ENCODE results near the gene ZNF474. TPM values are rescaled to one million over a fixed set of nuclear protein-coding genes. Genes with fewer than 3 reads are reported as not detected.

ZNF474 gene
- total and polyA plus RNA-seq, 2 of the 8 experiments (the other 6 are each of a cell fraction or from before 2014, with no cell fraction given), result not detected

- DNase-seq (ENCODE audit: low read depth in 1 of 2, low spot score in 2 of 2) (no peak), FAIRE-seq (no peak)
- Histone ChIP-seq H3K18ac (ENCODE audit: extremely low read depth, low read length) (no peak overlapping the region), H2BK5ac (ENCODE audit: low read depth, low read length) (no peak overlapping the region), H3K4me2 (ENCODE audit: insufficient read depth in 1 of 2, low read depth in 2 of 2, low read length in 2 of 2) (no peak overlapping the region), H2BK15ac (ENCODE audit: low read length) (no peak overlapping the region), H2BK20ac (ENCODE audit: low read length) (no peak overlapping the region; the same call in 1 of the 2 replicates), H2AK5ac (ENCODE audit: low read depth, low read length) (no peak overlapping the region), H2BK12ac (ENCODE audit: low read depth, low read length) (no peak overlapping the region), H4K91ac (replicated peaks; ENCODE audit: insufficient read length, low read length) (no peak overlapping the region), H3K4me1 (replicated peaks in 1 of 4; ENCODE audit: control insufficient read depth in 3 of 4, insufficient read depth in 4 of 4, low read length in 3 of 4) (peaks cover 2 to 14% (median 8%) of the 10 kb centered on the region in 4 experiments; a peak in 6 of 7 replicates), H2AFZ (ENCODE audit: low read length) (no peak overlapping the region), H3K14ac (ENCODE audit: insufficient read length) (no peak overlapping the region), H3K4me3 (ENCODE audit: extremely low read depth in 1 of 4, insufficient read depth in 2 of 4, low read depth in 3 of 4, low read length in 4 of 4) (no peak overlapping the region), H4K8ac (ENCODE audit: extremely low read depth, insufficient read depth, low read length) (no peak overlapping the region), H3K79me1 (ENCODE audit: low read depth, low read length) (no peaks in the 10 kb centered on the region), H3K4ac (replicated peaks; ENCODE audit: insufficient read length, low read depth, low read length) (no peak overlapping the region), H3K23me2 (ENCODE audit: low read depth, low read length) (no peaks in the 10 kb centered on the region), H3K36me3 (ENCODE audit: control insufficient read depth in 2 of 4, insufficient read depth in 4 of 4, low read length in 3 of 4) (no peaks in the 10 kb centered on the region), H3K27ac (ENCODE audit: low read depth, low read length) (no peak overlapping the region), H4K5ac (ENCODE audit: insufficient read length, low read depth, low read length) (no peak overlapping the region), H3K27me3 (replicated peaks in 1 of 4; ENCODE audit: control insufficient read depth in 3 of 4, extremely low read depth in 1 of 4, insufficient read depth in 3 of 4, low read length in 3 of 4) (no peaks in the 10 kb centered on the region), H2BK120ac (replicated peaks; ENCODE audit: low read depth, low read length) (no peak overlapping the region), H3K79me2 (ENCODE audit: control insufficient read depth in 1 of 2, insufficient read depth in 2 of 2, low read length in 2 of 2) (no peaks in the 10 kb centered on the region), H3K9ac (replicated peaks in 1 of 4; ENCODE audit: extremely low read depth in 1 of 4, low read depth in 3 of 4, low read length in 3 of 4) (no peak overlapping the region), H3K23ac (ENCODE audit: insufficient read length) (no peak overlapping the region), H3K56ac (replicated peaks; ENCODE audit: insufficient read length, low read depth, low read length) (no peak overlapping the region), H4K20me1 (replicated peaks in 1 of 2; ENCODE audit: control insufficient read depth in 1 of 2, insufficient read depth in 2 of 2, low read length in 2 of 2) (no peaks in the 10 kb centered on the region), H3K9me3 (ENCODE audit: insufficient read depth in 2 of 2, low read depth in 1 of 2, low read length in 1 of 2) (no peaks in the 10 kb centered on the region)
- WGBS, 2 experiments (ENCODE audit: extremely low coverage in 1 of 2, insufficient coverage in 1 of 2, insufficient read length in 1 of 2, insufficient replicate concordance in 2 of 2, low coverage in 1 of 2, low lambda C conversion rate in 2 of 2, missing lambda C conversion rate in 1 of 2), result 90% methylated on average over 2 of the region's 2 CpGs; no CpG with 5 or more reads in 1 of the 2 experiments
- POLR2A ChIA-PET (ENCODE audit: partially characterized antibody), result no interaction called here
- CTCF ChIA-PET (ENCODE audit: partially characterized antibody), result interaction anchor here (1.3 kb wide), 1 partner anchor 23 kb away, joined by 4 read pairs; no protein-coding TSS in a partner anchor
- TF ChIP-seq TAF7 (optimal IDR thresholded peaks at IDR 0.05; ENCODE audit: borderline replicate concordance, low read depth, low read length), result no peak
- no peak for TF ChIP-seq KDM4A (IDR thresholded peaks at IDR 0.05; ENCODE audit: low read depth, low read length, severe bottlenecking)
- no peak for TF ChIP-seq KDM5A (IDR thresholded peaks at IDR 0.05; ENCODE audit: low read length)
- no peak for TF ChIP-seq SUZ12 (IDR thresholded peaks at IDR 0.05; ENCODE audit: low read length)
- no peak for TF ChIP-seq KDM1A (IDR thresholded peaks at IDR 0.05; ENCODE audit: borderline replicate concordance, low read length)
- no peak for TF ChIP-seq JUN (IDR thresholded peaks at IDR 0.05; ENCODE audit: low read depth, low read length)
- TF ChIP-seq POLR2AphosphoS5 (IDR thresholded peaks at IDR 0.05; ENCODE audit: low read depth, low read length), result no peak
- TF ChIP-seq BCL11A (IDR thresholded peaks at IDR 0.05; ENCODE audit: low read depth in 2 of 2, low read length in 2 of 2), result no peak
- TF ChIP-seq SIRT6 (IDR thresholded peaks at IDR 0.05; ENCODE audit: low read length), result no peak
- no peak for TF ChIP-seq RAD21 (IDR thresholded peaks at IDR 0.05 in 1 of 2, conservative IDR thresholded peaks at IDR 0.05 in 1 of 2; ENCODE audit: low read depth in 2 of 2, low read length in 2 of 2)
- no peak for TF ChIP-seq CTCF (IDR thresholded peaks at IDR 0.05; ENCODE audit: control extremely low read depth in 1 of 3, insufficient read depth in 1 of 3, low read depth in 1 of 3, low read length in 3 of 3)
- no peak for TF ChIP-seq GABPA (IDR thresholded peaks at IDR 0.05; ENCODE audit: borderline replicate concordance, insufficient read depth, low read length)
Observed at GRCh38 chr5:122124766-122125165, 4.6 kb upstream of the ZNF474 start.

Data from H1 (cell line).